SH-SY5Y (cell line): ENCODE data around the gene SMIM45.

ENCODE experiments used
- GATA2 ChIP-seq: IDR thresholded peaks from 2 replicates; pipeline ENCODE4 v1.6.1; 2011; ENCODE audit warnings: mild to moderate bottlenecking, low read depth, low read length
- GATA3 ChIP-seq: IDR thresholded peaks from 2 replicates; pipeline ENCODE4 v1.6.1; 2011; ENCODE audit warnings: low read depth, mild to moderate bottlenecking, low read length, moderate library complexity

- TF ChIP-seq GATA2 (no peak), GATA3 (no peak)
Observed at GRCh38 chr22:41933411-41934177, 18.4 kb upstream of the SMIM45 start.
